AG04449 (cell line): ENCODE measurements around the gene TBX3.

Experiments used
- CTCF ChIA-PET: fragments of 350-600 bp; formaldehyde crosslinking; extraction: SDS; loops from one replicate; lab custom pipeline; 2021; ENCODE audit warnings: antibody characterized with exemption; lab: Yijun Ruan, JAX
- POLR2A ChIA-PET: fragments of 400-600, 350-600 bp; formaldehyde crosslinking; extraction: SDS; loops from one replicate; lab custom pipeline; 2020; ENCODE audit warnings: antibody characterized with exemption, inconsistent platforms; lab: Yijun Ruan, JAX
- DNase-seq: peaks from one replicate; pipeline ENCODE4 v3.0.0-alpha.2; 2010; ENCODE audit warnings: low read depth, low spot score
- H3K4me3 ChIP-seq: 2 replicates; pipeline ENCODE4 v1.5.1; 2011; ENCODE audit warnings: low read depth, mild to moderate bottlenecking, control low read depth, low read length
- TF ChIP-seq, protein P1 (sequence below): IDR thresholded peaks from one replicate; pipeline ENCODE4 v1.5.1; 2011; ENCODE audit warnings: mild to moderate bottlenecking, moderate library complexity, low read length, control low read depth, inconsistent platforms; ENCODE audit not compliant: insufficient read depth; ENCODE audit errors: missing control alignments

Gene TBX3

DNA sequence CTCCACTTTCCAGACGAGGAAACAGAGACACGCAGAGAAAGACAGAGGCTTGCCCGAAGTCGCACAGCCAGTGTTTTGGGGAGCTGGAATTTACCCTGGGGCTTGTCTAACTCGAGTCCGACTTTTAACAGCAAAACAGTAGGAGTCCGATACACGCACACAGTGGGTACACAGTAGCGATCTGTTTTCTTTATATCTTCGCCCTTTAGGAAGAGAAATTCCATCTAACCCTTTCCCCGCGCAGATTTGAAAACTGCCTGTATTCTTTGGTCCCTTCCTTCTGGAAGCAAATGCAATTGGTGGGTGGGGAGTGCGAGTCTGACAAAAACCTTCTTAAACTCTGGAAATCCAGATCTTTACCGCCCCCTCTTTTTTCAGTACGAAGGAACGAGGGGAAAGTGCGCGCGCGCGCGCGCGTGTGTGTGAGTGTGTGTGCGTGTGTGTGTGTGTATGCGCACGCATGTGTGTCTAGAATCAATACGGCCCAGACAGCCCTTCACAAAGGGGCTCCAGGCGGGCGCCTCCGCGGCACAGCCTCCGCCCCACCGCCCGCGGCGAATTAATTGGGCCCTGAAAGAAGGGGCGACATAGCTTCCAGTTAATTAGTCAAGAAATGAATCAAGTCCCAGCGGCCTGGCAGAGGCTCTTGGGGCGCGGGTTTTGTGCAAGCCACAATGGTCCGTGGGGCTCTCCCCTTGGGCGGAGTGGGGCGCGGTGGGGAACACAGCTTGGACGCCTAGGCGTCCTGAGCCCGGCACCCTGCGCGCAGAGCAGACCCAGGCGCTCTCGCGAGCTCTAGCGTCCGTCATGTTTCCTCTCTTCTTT is 14.0 kb upstream of the TBX3 start:
- DNase-seq, result no peak
- CTCF ChIA-PET, result interaction anchor here (0.9 kb wide), 1 partner anchor 435 kb away, joined by 3 read pairs; no protein-coding TSS in a partner anchor
- peak overlapping the region; percentile 46 for H3K4me3 ChIP-seq
- POLR2A ChIA-PET, result interaction anchor here (1.6 kb wide), 1 partner anchor 14 kb away, joined by 9 read pairs; the partner anchor contains the start of gene TBX3
- TF ChIP-seq, protein P1, sequence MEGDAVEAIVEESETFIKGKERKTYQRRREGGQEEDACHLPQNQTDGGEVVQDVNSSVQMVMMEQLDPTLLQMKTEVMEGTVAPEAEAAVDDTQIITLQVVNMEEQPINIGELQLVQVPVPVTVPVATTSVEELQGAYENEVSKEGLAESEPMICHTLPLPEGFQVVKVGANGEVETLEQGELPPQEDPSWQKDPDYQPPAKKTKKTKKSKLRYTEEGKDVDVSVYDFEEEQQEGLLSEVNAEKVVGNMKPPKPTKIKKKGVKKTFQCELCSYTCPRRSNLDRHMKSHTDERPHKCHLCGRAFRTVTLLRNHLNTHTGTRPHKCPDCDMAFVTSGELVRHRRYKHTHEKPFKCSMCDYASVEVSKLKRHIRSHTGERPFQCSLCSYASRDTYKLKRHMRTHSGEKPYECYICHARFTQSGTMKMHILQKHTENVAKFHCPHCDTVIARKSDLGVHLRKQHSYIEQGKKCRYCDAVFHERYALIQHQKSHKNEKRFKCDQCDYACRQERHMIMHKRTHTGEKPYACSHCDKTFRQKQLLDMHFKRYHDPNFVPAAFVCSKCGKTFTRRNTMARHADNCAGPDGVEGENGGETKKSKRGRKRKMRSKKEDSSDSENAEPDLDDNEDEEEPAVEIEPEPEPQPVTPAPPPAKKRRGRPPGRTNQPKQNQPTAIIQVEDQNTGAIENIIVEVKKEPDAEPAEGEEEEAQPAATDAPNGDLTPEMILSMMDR, result no peak

DNA sequence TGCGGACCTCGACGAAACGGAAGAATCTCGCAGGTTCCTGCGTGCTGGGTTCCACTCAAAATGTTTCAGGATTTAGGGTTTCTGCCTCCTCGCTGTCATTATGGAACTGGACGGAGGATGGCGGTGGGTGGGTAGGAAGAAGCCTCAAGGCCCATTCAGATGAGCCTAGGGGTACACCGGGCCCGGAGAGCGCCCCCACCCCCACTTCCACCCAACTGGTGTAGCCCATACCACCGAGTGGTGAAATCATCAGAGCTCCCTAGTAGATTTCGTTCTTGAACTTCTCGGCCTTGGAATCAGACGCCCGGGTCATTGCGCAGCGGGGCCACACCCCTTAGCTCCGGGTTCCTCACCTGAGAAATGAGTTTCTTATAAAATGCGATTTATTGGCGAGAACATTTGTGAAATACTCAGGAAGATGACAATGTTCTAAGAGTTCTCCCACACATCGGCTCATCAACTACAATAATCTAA is 13.3 kb upstream of the TBX3 start:
- TF ChIP-seq, protein P1, result no peak
- CTCF ChIA-PET, result interaction anchor here (0.9 kb wide), 1 partner anchor 436 kb away, joined by 3 read pairs; no protein-coding TSS in a partner anchor
- POLR2A ChIA-PET, result interaction anchor here (1.6 kb wide), 1 partner anchor 13 kb away, joined by 9 read pairs; the partner anchor contains the start of gene TBX3
- no peak overlapping the region for H3K4me3 ChIP-seq
- DNase-seq, result no peak

DNA sequence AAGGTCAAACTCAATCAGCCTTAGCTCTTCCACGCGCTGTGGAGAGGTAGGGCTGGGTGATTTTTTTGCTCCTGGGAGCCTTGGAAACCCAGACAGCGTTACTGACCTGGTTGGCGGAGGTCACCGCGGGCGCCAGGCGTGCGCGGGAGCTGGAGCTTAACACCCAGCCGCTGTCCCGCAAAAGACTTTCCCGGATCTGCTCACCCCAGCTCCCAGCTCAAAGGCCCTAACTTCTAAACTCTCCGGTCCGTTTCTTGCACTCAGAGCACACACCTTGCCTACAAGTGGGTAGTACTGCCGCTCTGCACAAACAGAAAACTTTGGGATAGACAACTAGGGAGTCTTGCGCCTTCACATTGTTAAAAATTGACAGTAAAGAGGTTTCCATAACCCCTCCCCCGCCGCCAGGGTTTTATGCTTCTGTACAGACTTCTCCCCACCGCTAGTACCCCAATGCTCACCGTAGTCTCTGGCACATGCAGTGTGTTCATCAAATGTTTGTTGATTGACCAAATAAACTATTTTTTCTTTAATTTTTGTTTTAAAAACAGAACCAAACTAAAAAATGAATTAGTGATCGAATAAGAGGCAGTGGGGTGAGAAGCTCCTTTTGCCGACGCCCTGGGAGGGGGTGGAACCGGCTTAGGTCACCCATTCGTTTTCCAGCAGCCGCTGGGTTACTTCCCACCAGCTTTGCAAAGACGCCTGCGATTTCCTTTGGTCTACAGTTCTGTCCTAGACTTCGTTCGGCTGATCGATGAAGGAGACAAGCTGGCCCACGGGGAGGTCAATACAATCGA is 12.7 kb upstream of the TBX3 start:
- TF ChIP-seq, protein P1, result no peak
- no peak for DNase-seq
- ChIA-PET POLR2A (interaction anchor here (1.3 kb wide), 1 partner anchor 13 kb away, joined by 7 read pairs; the partner anchor contains the start of gene TBX3), CTCF (interaction anchor here (1.0 to 1.3 kb wide), 2 partner anchors 12 to 72 kb away, joined by 4 read pairs; no protein-coding TSS in a partner anchor)
- no peak overlapping the region for H3K4me3 ChIP-seq

DNA sequence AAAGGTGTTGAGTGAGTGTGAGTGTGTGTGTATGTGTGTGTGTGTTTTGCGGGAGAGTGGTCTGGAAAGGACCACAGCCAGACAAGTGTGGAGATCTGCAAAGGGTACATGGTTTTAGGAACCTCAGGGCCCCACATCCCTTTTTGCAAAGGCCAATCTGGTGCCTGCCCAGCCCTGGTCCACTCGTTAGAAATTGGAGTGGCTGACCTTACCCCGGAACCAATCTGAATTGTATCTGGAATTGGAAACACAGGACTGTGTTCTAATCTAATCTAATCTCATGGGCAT is 11.3 kb upstream of the TBX3 start:
- no peak for DNase-seq
- CTCF ChIA-PET, result no interaction called here
- no peak overlapping the region for H3K4me3 ChIP-seq
- TF ChIP-seq, protein P1, result no peak
- POLR2A ChIA-PET, result no interaction called here

DNA sequence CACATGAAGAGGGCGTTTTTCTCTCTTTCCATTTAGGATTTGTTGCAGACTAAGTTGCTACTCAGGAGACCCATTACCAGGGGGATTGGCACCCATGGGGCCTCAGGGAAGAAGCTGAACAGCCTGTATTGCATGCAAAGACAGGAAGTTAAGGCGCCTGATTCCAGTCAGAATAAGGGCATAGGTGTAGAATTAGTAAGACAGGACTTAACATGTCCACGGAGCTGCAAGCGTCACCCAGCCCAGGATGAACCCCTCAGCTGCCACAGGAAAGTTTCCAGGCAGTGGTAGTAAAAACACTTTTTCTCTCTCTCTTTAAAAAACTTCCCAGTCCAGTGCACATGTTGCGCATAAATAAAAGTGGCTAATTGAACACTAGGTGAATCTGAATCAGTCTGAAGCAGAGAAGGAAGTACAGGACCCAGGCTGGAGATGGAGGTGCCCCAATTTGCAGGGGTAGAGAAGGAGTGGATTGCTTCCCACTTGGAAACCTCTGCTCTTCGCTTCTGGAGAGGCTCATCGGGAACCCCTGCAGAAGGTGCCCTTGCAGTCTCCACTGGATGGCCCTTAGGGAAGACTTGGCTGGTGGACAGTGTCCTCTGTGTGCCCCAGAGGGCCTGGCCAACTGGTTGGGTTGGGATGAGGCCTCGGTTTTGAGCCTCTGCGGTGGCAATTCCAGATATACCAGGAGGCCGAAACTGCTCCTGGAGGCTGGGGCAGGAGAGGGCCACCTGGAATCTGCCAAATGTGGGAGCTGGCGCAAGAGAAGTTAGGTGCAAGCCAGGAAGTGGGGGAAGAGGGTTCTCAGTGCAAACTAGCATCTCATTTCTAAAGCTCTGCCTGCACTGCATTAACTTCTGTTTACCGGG is 10.7 kb upstream of the TBX3 start:
- DNase-seq, result no peak
- TF ChIP-seq, protein P1, result no peak
- ChIA-PET POLR2A (no interaction called here), CTCF (no interaction called here)
- H3K4me3 ChIP-seq, result no peak overlapping the region
